SK-N-SH treated with all-trans-retinoic acid at 6 μM for 48 hours (cell line): ENCODE data around the gene DNMBP.

Source experiments
- ATAC-seq: fragments of 200-7000 bp; cut with Tn5 transposase; 3 replicates; pipeline ENCODE4 v1.9.1; 2020; ENCODE audit warnings: mild to moderate bottlenecking, moderate library complexity
- ARNTL ChIP-seq: fragments of 450-650 bp; formaldehyde crosslinking; IDR thresholded peaks from 2 replicates; pipeline ENCODE4 v1.5.0; 2020; ENCODE audit warnings: low read depth, mild to moderate bottlenecking, moderate library complexity, borderline replicate concordance
- BACH2 ChIP-seq: fragments of 250-450 bp; sonication (Bioruptor Pico); IDR thresholded peaks from 2 replicates; pipeline ENCODE4 v1.9.0; 2021; ENCODE audit warnings: mild to moderate bottlenecking, borderline replicate concordance
- CSDC2 ChIP-seq: fragments of 250-450 bp; sonication (Bioruptor Pico); IDR thresholded peaks from 2 replicates; pipeline ENCODE4 v1.5.0; 2020; ENCODE audit warnings: mild to moderate bottlenecking, moderate library complexity
- ESRRG ChIP-seq: fragments of 250-450 bp; sonication (Bioruptor Pico); IDR thresholded peaks from 2 replicates; pipeline ENCODE4 v1.6.1; 2021; ENCODE audit warnings: mild to moderate bottlenecking
- GLIS3 ChIP-seq: fragments of 250-450 bp; sonication (Bioruptor Pico); IDR thresholded peaks from 2 replicates; pipeline ENCODE4 v1.5.0; 2020; ENCODE audit warnings: mild to moderate bottlenecking, moderate library complexity
- OSR1 ChIP-seq: fragments of 250-450 bp; sonication (Bioruptor Pico); IDR thresholded peaks from 2 replicates; pipeline ENCODE4 v1.8.0; 2022; ENCODE audit warnings: moderate library complexity, mild to moderate bottlenecking, inconsistent platforms
- PPARA ChIP-seq: fragments of 250-450 bp; sonication (Bioruptor Pico); IDR thresholded peaks from 2 replicates; pipeline ENCODE4 v1.5.0; 2020; ENCODE audit warnings: mild to moderate bottlenecking, borderline replicate concordance
- RARB ChIP-seq: fragments of 250-450 bp; sonication (Bioruptor Pico); IDR thresholded peaks from 2 replicates; pipeline ENCODE4 v1.8.0; 2021; ENCODE audit warnings: mild to moderate bottlenecking, moderate library complexity
- SNAI2 ChIP-seq: fragments of 250-450 bp; sonication (Bioruptor Pico); IDR thresholded peaks from 2 replicates; pipeline ENCODE4 v1.5.0; 2020; ENCODE audit warnings: mild to moderate bottlenecking, moderate library complexity
- TCF4 ChIP-seq: fragments of 250-450 bp; sonication (Bioruptor Pico); IDR thresholded peaks from 2 replicates; pipeline ENCODE4 v1.8.0; 2021; ENCODE audit warnings: mild to moderate bottlenecking, moderate library complexity, borderline replicate concordance
- TOX ChIP-seq: fragments of 250-450 bp; sonication (Bioruptor Pico); IDR thresholded peaks from 2 replicates; pipeline ENCODE4 v1.8.0; 2021; ENCODE audit warnings: mild to moderate bottlenecking, moderate library complexity, borderline replicate concordance
- ZC3H10 ChIP-seq: fragments of 250-450 bp; sonication (Bioruptor Pico); IDR thresholded peaks from 2 replicates; pipeline ENCODE4 v1.5.1; 2021; ENCODE audit warnings: mild to moderate bottlenecking, moderate library complexity
- ZFP3 ChIP-seq: fragments of 250-450 bp; sonication (Bioruptor Pico); IDR thresholded peaks from 2 replicates; pipeline ENCODE4 v1.5.0; 2020; ENCODE audit warnings: mild to moderate bottlenecking, moderate library complexity
- ZFP30 ChIP-seq: fragments of 450-650 bp; formaldehyde crosslinking; IDR thresholded peaks from 2 replicates; pipeline ENCODE4 v1.5.0; 2022; ENCODE audit warnings: mild to moderate bottlenecking, moderate library complexity
- ZNF70 ChIP-seq: fragments of 450-650 bp; formaldehyde crosslinking; IDR thresholded peaks from 2 replicates; pipeline ENCODE4 v1.5.0; 2020; ENCODE audit warnings: mild to moderate bottlenecking, moderate library complexity
- ZNF8 ChIP-seq: fragments of 450-650 bp; formaldehyde crosslinking; IDR thresholded peaks from 2 replicates; pipeline ENCODE4 v1.5.0; 2020; ENCODE audit warnings: mild to moderate bottlenecking, moderate library complexity
- TF ChIP-seq, protein P1 (sequence below): fragments of 250-450 bp; sonication (Bioruptor Pico); IDR thresholded peaks from 2 replicates; pipeline ENCODE4 v1.8.0; 2020; ENCODE audit warnings: mild to moderate bottlenecking, moderate library complexity, borderline replicate concordance
- TF ChIP-seq, protein P2 (sequence below): fragments of 250-450 bp; sonication (Bioruptor Pico); IDR thresholded peaks from 2 replicates; pipeline ENCODE4 v1.5.1; 2021; ENCODE audit warnings: mild to moderate bottlenecking, moderate library complexity
- TF ChIP-seq, protein P3 (sequence below): fragments of 250-450 bp; sonication (Bioruptor Pico); IDR thresholded peaks from 2 replicates; pipeline ENCODE4 v1.5.0; 2020; ENCODE audit warnings: mild to moderate bottlenecking, moderate library complexity
- TF ChIP-seq, protein P4 (sequence below): fragments of 250-450 bp; sonication (Bioruptor Pico); IDR thresholded peaks from 2 replicates; pipeline ENCODE4 v1.8.0; 2021; ENCODE audit warnings: low read depth, mild to moderate bottlenecking, moderate library complexity, borderline replicate concordance

The DNMBP gene

DNA sequence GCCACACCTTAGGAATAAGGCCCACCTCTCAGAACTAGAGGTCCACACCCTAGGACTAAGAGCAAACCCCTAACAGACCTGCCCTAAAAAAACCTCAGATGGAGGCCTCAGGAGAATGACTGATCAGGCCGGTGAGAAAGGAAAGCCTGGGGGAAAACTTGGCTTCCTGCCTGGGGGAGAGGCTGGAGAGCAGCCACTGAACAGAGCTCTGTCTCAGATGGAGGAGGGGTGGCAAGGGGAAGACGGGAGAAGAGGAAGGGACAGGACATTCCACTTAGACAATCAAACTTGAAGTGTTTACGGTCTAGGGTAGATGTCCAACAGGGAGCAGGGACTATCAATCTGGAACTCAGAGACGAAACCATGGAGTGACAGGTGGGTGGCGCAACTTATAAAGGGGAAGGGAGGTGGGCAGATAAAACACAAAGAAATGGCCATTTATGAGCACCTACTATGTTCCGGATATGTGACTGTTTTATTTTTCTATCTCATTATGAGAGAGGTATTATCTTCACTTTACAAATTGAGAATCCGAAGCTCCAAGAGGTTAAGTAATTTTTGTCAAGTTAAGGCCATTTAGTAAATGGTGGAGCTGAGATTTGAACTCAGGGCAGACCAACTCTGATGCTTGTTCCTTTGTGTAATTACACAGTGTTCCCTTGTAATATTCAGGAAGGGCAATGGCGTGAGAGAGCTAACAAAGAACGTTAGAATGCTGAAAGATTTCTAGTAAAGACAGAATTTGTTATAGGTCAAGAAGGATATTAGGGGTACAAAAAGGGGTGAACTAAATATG, 82.6 kb downstream of the DNMBP start:
- ATAC-seq, result peak; percentile 66
- TF ChIP-seq ARNTL (CRISPR knock-in tag) (no peak), ZNF70 (CRISPR knock-in tag) (no peak), ZC3H10 (CRISPR knock-in tag) (no peak), OSR1 (no peak), PPARA (CRISPR knock-in tag) (no peak), ESRRG (CRISPR knock-in tag) (no peak), ZFP3 (CRISPR knock-in tag) (no peak), CSDC2 (no peak), GLIS3 (no peak), SNAI2 (CRISPR knock-in tag) (no peak), TCF4 (CRISPR knock-in tag) (no peak), BACH2 (CRISPR knock-in tag) (no peak), ZFP30 (no peak)
- TF ChIP-seq, protein P1, sequence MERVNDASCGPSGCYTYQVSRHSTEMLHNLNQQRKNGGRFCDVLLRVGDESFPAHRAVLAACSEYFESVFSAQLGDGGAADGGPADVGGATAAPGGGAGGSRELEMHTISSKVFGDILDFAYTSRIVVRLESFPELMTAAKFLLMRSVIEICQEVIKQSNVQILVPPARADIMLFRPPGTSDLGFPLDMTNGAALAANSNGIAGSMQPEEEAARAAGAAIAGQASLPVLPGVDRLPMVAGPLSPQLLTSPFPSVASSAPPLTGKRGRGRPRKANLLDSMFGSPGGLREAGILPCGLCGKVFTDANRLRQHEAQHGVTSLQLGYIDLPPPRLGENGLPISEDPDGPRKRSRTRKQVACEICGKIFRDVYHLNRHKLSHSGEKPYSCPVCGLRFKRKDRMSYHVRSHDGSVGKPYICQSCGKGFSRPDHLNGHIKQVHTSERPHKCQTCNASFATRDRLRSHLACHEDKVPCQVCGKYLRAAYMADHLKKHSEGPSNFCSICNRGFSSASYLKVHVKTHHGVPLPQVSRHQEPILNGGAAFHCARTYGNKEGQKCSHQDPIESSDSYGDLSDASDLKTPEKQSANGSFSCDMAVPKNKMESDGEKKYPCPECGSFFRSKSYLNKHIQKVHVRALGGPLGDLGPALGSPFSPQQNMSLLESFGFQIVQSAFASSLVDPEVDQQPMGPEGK (CRISPR knock-in tag), result no peak
- TF ChIP-seq, protein P2, sequence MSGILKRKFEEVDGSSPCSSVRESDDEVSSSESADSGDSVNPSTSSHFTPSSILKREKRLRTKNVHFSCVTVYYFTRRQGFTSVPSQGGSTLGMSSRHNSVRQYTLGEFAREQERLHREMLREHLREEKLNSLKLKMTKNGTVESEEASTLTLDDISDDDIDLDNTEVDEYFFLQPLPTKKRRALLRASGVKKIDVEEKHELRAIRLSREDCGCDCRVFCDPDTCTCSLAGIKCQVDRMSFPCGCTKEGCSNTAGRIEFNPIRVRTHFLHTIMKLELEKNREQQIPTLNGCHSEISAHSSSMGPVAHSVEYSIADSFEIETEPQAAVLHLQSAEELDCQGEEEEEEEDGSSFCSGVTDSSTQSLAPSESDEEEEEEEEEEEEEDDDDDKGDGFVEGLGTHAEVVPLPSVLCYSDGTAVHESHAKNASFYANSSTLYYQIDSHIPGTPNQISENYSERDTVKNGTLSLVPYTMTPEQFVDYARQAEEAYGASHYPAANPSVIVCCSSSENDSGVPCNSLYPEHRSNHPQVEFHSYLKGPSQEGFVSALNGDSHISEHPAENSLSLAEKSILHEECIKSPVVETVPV, result no peak
- TF ChIP-seq, protein P3, sequence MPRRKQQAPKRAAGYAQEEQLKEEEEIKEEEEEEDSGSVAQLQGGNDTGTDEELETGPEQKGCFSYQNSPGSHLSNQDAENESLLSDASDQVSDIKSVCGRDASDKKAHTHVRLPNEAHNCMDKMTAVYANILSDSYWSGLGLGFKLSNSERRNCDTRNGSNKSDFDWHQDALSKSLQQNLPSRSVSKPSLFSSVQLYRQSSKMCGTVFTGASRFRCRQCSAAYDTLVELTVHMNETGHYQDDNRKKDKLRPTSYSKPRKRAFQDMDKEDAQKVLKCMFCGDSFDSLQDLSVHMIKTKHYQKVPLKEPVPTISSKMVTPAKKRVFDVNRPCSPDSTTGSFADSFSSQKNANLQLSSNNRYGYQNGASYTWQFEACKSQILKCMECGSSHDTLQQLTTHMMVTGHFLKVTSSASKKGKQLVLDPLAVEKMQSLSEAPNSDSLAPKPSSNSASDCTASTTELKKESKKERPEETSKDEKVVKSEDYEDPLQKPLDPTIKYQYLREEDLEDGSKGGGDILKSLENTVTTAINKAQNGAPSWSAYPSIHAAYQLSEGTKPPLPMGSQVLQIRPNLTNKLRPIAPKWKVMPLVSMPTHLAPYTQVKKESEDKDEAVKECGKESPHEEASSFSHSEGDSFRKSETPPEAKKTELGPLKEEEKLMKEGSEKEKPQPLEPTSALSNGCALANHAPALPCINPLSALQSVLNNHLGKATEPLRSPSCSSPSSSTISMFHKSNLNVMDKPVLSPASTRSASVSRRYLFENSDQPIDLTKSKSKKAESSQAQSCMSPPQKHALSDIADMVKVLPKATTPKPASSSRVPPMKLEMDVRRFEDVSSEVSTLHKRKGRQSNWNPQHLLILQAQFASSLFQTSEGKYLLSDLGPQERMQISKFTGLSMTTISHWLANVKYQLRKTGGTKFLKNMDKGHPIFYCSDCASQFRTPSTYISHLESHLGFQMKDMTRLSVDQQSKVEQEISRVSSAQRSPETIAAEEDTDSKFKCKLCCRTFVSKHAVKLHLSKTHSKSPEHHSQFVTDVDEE (CRISPR knock-in tag), result no peak

DNA sequence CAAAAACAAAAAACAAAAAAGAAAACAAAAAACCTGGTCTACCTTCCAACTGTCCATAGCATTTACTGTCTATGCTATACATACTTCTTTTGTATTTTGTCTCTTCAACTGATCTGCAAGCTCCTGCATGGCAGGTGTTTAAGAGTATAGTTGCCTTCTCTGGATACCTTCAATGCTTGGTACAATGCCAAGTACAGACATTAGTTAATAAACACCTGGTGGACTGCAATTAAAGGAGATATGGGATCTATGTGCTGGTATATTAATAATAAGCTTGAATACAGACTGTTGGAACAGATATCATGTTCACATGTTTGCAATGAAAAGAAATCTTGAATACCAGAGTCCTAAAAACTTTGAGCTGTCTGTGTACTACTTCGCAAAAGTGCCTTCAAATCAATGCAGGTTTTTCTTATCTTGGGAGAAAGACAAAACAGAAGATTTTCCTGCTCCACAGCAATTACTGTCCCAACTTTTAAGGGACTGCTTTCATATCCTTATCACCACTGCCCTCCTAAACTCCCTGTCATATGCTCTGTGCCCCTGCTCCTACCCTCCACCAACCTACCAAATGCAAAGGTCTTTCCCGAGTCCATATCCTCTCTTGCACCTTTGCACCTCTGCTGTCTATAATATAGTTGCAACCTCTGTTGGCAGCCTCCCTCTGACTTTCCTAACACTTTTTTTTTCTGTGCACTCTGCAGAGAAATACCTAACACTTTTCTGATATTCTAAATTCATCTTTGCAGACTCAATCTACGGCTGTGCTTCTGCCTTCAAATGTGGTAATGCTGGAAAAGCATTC, 85.1 kb downstream of the DNMBP start:
- ATAC-seq, result no peak
- TF ChIP-seq, protein P4, sequence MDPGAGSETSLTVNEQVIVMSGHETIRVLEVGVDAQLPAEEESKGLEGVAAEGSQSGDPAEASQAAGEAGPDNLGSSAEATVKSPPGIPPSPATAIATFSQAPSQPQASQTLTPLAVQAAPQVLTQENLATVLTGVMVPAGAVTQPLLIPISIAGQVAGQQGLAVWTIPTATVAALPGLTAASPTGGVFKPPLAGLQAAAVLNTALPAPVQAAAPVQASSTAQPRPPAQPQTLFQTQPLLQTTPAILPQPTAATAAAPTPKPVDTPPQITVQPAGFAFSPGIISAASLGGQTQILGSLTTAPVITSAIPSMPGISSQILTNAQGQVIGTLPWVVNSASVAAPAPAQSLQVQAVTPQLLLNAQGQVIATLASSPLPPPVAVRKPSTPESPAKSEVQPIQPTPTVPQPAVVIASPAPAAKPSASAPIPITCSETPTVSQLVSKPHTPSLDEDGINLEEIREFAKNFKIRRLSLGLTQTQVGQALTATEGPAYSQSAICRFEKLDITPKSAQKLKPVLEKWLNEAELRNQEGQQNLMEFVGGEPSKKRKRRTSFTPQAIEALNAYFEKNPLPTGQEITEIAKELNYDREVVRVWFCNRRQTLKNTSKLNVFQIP (CRISPR knock-in tag), result no peak
- TF ChIP-seq TCF4 (CRISPR knock-in tag), result no peak
- TF ChIP-seq ZFP3 (CRISPR knock-in tag), result no peak
- TF ChIP-seq, protein P1 (CRISPR knock-in tag), result no peak
- no peak for TF ChIP-seq RARB (CRISPR knock-in tag)
- no peak for TF ChIP-seq PPARA (CRISPR knock-in tag)
- no peak for TF ChIP-seq ZFP30
- TF ChIP-seq SNAI2 (CRISPR knock-in tag), result no peak
- TF ChIP-seq, protein P2, result no peak
- TF ChIP-seq ZNF8 (CRISPR knock-in tag), result no peak
- no peak for TF ChIP-seq CSDC2
- TF ChIP-seq ARNTL (CRISPR knock-in tag), result no peak
- TF ChIP-seq TOX (CRISPR knock-in tag), result no peak
- TF ChIP-seq ZC3H10 (CRISPR knock-in tag), result no peak
- no peak for TF ChIP-seq ESRRG (CRISPR knock-in tag)
